Measurements from ENCODE around the gene ALPK3. TPM values are rescaled to one million over a fixed set of nuclear protein-coding genes. Genes with fewer than 3 reads are reported as not detected.

The ALPK3 gene
- total RNA-seq, 1 experiment from 2014 or later, result 17.7 TPM

- Histone ChIP-seq H3K27me3 (ENCODE audit: insufficient read depth, low read length) (no peaks in the 10 kb centered on the region), H3K14ac (ENCODE audit: insufficient read depth, low read length) (no peak overlapping the region), H3K4me2 (ENCODE audit: insufficient read depth, insufficient read length, low read length) (no peak overlapping the region), H3K23ac (ENCODE audit: insufficient read length, low read depth, low read length) (no peak overlapping the region), H3K79me1 (ENCODE audit: insufficient read depth, low read depth, low read length, poor library complexity, severe bottlenecking) (no peaks in the 10 kb centered on the region), H2AFZ (ENCODE audit: low read length) (no peak overlapping the region), H4K20me1 (ENCODE audit: control insufficient read depth, insufficient read depth, insufficient read length) (no peaks in the 10 kb centered on the region), H4K91ac (ENCODE audit: insufficient read length, low read depth, low read length) (no peak overlapping the region), H2BK120ac (ENCODE audit: low read depth, low read length, poor library complexity, severe bottlenecking) (no peak overlapping the region), H4K8ac (replicated peaks; ENCODE audit: insufficient read length, low read depth, low read length) (no peak overlapping the region), H3K4me1 (ENCODE audit: insufficient read depth, low read length) (no peaks in the 10 kb centered on the region), H3K18ac (ENCODE audit: insufficient read length, low read depth, low read length) (no peak overlapping the region), H3T11ph (ENCODE audit: low read length) (no peak overlapping the region), H3K23me2 (ENCODE audit: insufficient read length, low read depth, low read length, poor library complexity, severe bottlenecking) (no peaks in the 10 kb centered on the region), H3K27ac (ENCODE audit: insufficient read length, low read depth, low read length) (no peak overlapping the region), H2BK20ac (ENCODE audit: low read depth, low read length, poor library complexity, severe bottlenecking) (no peak overlapping the region), H3K4ac (ENCODE audit: low read depth, low read length) (no peak overlapping the region), H3K9me3 (ENCODE audit: control insufficient read depth, low read depth, low read length) (no peaks in the 10 kb centered on the region), H3K56ac (ENCODE audit: insufficient read length, low read depth, low read length) (no peak overlapping the region), H4K5ac (ENCODE audit: insufficient read length, low read depth, low read length) (no peak overlapping the region), H2AK5ac (ENCODE audit: insufficient read length, low read length) (no peak overlapping the region), H2BK15ac (ENCODE audit: low read depth, low read length) (no peak overlapping the region), H3K9ac (ENCODE audit: extremely low read depth, insufficient read length, low read length) (no peak overlapping the region), H2BK5ac (ENCODE audit: insufficient read length, low read length) (no peak overlapping the region), H2BK12ac (ENCODE audit: insufficient read length, low read depth, low read length) (no peak overlapping the region), H3K79me2 (ENCODE audit: insufficient read depth, low read length) (no peaks in the 10 kb centered on the region)
- Mint-ChIP-seq H3K27me3 (ENCODE audit: low read depth) (peaks cover 5% of the 10 kb centered on the region; the same call in 1 of the 2 replicates), H3K9me3 (no peaks in the 10 kb centered on the region; a peak in 2 of 5 replicates), H3K36me3 (ENCODE audit: insufficient read depth in 1 of 3, low read depth in 3 of 3) (no peaks in the 10 kb centered on the region), H3K4me1 (peaks cover 4 to 5% of the 10 kb centered on the region in 2 experiments), H3K4me3 (no peak overlapping the region), H3K27ac (no peak overlapping the region; a peak in 1 of 7 replicates)
- WGBS (ENCODE audit: extremely low coverage, insufficient read length, low lambda C conversion rate), result no CpG with 5 or more reads among the region's 1 CpG
- no peak for TF ChIP-seq CTCF (conservative IDR thresholded peaks at IDR 0.05)
- no peak for DNase-seq
Measured at GRCh38 chr15:84917452-84917851, 100.3 kb downstream of the ALPK3 start.

Measured in H9 (cell line).